ENCODE measurements around the gene JCHAIN.
A peak's percentile ranks its signal among the peaks of the same experiment; 100 is the strongest.

JCHAIN gene

DNA sequence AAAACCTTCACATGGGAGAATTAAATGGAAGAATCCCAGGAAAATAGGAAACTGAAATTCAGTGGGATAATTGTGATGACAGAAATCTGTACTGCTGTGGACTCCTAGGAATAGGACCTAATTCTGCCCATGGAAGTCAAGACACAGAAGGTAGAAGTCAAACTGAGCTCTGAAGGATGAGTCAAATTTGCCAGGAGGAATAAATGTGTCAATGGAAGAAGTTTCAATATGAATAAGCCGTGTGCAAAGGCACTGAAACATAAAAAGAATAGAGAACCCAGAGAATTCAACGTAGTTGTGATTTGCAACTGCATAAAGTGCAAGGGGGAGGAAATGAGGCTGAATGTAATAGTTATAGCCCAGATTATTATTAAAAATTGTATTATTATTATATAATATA, 26.1 kb downstream of the JCHAIN start:
- TF ChIP-seq, protein P1, sequence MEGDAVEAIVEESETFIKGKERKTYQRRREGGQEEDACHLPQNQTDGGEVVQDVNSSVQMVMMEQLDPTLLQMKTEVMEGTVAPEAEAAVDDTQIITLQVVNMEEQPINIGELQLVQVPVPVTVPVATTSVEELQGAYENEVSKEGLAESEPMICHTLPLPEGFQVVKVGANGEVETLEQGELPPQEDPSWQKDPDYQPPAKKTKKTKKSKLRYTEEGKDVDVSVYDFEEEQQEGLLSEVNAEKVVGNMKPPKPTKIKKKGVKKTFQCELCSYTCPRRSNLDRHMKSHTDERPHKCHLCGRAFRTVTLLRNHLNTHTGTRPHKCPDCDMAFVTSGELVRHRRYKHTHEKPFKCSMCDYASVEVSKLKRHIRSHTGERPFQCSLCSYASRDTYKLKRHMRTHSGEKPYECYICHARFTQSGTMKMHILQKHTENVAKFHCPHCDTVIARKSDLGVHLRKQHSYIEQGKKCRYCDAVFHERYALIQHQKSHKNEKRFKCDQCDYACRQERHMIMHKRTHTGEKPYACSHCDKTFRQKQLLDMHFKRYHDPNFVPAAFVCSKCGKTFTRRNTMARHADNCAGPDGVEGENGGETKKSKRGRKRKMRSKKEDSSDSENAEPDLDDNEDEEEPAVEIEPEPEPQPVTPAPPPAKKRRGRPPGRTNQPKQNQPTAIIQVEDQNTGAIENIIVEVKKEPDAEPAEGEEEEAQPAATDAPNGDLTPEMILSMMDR (IDR thresholded peaks at IDR 0.05; ENCODE audit: low read depth, low read length, missing control alignments): no peak
- in situ Hi-C loops (cut with HindIII; ENCODE audit: low sequenced_read_pairs): no loop called here
- H3K4me3 ChIP-seq (ENCODE audit: low read depth, low read length): no peak overlapping the region
- DNase-seq (ENCODE audit: low read depth): no peak

DNA sequence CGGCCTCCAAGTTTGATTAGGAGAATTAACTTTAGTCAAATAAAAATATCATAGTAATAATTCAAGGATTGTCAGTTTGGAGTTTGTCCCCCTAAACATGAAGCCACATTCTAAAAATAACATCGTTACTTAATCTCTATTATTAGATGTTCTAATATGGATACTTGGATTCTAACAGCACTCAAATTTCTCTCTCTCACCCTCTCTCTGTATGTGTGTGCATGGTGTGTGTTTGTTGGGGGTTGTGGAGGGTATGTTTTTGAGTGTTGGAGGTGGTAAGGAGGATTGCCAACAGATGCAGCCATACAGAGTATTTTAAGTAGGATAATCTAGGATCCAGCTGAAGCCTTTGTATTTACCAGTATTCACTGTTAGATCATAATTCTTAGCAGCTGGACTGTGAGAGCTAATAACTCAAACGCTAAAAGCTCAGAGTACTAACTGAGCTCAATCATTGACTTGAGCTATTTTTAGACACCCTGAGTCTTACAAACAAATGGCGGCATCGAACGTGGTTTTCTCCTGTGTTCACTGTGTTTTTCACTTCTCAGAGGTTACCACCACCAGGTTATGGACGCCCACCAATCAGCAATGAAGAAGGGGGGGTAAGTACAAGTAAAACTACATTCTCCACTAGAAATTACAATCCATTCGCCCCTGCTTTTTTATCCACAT, 28.9 kb downstream of the JCHAIN start:
- no peak overlapping the region for H3K4me3 ChIP-seq (ENCODE audit: low read depth, low read length)
- TF ChIP-seq, protein P1 (IDR thresholded peaks at IDR 0.05; ENCODE audit: low read depth, low read length, missing control alignments): no peak
- DNase-seq (ENCODE audit: low read depth): no peak
- in situ Hi-C loops (cut with HindIII; ENCODE audit: low sequenced_read_pairs): no loop called here

DNA sequence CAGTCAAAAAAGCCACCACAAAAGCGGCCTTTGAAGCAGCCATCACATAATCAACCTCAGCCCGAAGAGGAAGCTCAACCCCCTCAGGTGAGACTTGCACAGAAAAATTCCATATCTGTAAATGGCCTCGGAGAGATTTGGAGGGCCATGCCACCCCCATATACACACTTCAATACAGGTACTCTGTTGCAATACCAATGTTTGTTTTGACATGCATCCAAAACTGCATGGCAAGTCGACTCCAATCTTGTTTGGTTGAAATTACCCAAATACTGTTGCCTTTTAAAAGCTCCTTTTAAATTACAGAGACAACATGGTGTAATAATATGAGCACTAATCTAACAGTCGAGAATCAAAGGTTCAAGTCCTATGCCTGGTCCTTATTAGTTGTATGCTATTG, 31.8 kb downstream of the JCHAIN start:
- TF ChIP-seq, protein P1 (IDR thresholded peaks at IDR 0.05; ENCODE audit: low read depth, low read length, missing control alignments): no peak
- in situ Hi-C loops (cut with HindIII; ENCODE audit: low sequenced_read_pairs): no loop called here
- H3K4me3 ChIP-seq (ENCODE audit: low read depth, low read length): no peak overlapping the region
- DNase-seq (ENCODE audit: low read depth): no peak

DNA sequence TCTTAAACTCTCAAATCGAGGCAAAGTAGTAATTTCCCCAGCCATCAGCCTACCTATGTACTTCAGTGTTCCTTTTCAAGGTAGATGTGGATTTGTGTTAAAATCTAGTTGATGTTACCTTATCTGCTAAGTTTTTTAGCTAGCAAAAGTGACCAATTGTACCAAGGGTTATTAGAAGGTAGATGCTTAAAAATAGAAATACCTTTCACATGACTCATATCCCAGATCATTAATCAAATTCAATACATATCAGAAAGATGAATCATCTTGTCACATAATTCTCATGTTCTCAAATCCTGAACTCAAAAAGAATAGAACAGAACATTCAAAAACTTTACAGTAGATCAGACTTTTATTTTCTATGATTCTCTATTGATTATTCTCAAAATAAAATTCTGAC, 34.3 kb downstream of the JCHAIN start:
- in situ Hi-C loops (cut with HindIII; ENCODE audit: low sequenced_read_pairs): no loop called here
- H3K4me3 ChIP-seq (ENCODE audit: low read depth, low read length): no peak overlapping the region
- peak; percentile 19 for DNase-seq (ENCODE audit: low read depth)
- TF ChIP-seq, protein P1 (IDR thresholded peaks at IDR 0.05; ENCODE audit: low read depth, low read length, missing control alignments): no peak

DNA sequence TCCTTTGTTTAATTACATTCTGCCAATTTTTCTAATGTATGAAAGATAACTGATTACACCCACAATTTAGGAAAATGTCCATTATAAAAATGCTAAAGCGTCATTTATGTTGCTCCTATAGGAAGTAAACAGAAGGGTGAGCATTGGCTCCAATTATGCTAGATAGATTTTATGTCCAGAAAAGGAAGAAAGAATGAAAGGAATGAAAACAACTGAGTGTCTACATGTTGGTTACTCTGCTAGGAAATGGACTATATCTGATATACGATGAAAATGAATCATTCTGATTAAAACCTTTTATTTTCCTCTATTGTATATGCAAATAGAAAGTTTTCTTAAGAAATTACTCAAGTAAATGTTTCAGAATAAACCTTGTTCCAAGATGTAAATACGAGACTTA, 36.1 kb downstream of the JCHAIN start:
- H3K4me3 ChIP-seq (ENCODE audit: low read depth, low read length): no peak overlapping the region
- TF ChIP-seq, protein P1 (IDR thresholded peaks at IDR 0.05; ENCODE audit: low read depth, low read length, missing control alignments): no peak
- in situ Hi-C loops (cut with HindIII; ENCODE audit: low sequenced_read_pairs): no loop called here

DNA sequence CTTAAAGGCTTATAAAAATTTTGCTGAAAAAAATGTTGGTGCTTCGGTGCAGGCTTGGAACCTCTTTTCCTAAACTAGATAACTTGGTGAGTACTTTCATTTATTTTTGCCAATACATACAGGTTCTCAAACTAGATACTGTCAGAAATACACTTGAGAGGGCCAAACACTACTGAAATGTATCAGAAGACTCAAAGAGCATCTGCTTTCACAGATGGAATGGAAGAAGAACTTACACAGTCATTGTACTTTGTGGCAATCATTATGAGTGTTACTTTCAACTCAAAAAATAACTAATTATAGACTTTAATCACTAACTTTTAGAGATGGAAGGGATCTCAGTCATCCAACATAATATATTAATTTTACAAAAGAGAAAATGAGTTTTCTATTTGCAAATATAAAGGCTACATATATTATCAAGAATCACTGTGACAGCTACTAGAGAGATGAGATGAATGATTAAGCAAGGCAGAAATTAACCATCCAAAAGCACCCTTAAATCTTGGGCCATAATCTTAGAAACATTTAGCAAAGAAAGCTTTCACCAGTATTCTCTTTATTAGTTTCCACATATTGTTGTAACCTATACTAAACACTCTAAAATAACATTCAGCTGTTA, 36.7 kb downstream of the JCHAIN start:
- H3K4me3 ChIP-seq (ENCODE audit: low read depth, low read length): no peak overlapping the region
- TF ChIP-seq, protein P1 (IDR thresholded peaks at IDR 0.05; ENCODE audit: low read depth, low read length, missing control alignments): no peak
- in situ Hi-C loops (cut with HindIII; ENCODE audit: low sequenced_read_pairs): no loop called here
- DNase-seq (ENCODE audit: low read depth): no peak

More for the DNA sequence above, 36.1 kb downstream of the JCHAIN start:
- no peak for DNase-seq (ENCODE audit: low read depth)

Data from astrocyte of the cerebellum (primary cell).